Neutrophil (primary cell): ENCODE results near the gene ZNF805.
"Not testable (repeated sequence)": the region's sequence is repeated elsewhere in the genome, so short reads cannot be mapped to it uniquely, and the experiment has no call there.

Experiments
- H3K27ac ChIP-seq: fragments of 200-600 bp; sonication (generic); 2 replicates; pipeline ENCODE4 v1.5.1; 2016; ENCODE audit warnings: mild to moderate bottlenecking, moderate library complexity
- H3K27me3 ChIP-seq: fragments of 200-600 bp; sonication (generic); 2 replicates; pipeline ENCODE4 v1.6.0; 2016; ENCODE audit warnings: mild to moderate bottlenecking
- H3K36me3 ChIP-seq: fragments of 200-600 bp; sonication (generic); 2 replicates; pipeline ENCODE4 v1.5.1; 2017
- H3K4me1 ChIP-seq, 2 experiments: fragments of 200-600 bp in 1 of 2; sonication (generic) in 1 of 2; 1 replicate in 1 of 2; 2 replicates in 1 of 2; pipeline versions ENCODE4 v1.5.1 to v1.6.1; 2013 to 2016; ENCODE audit warnings: low read depth in 1 of 2, low read length in 1 of 2, mild to moderate bottlenecking in 1 of 2, moderate library complexity in 1 of 2; ENCODE audit not compliant: control insufficient read depth in 1 of 2, insufficient read depth in 1 of 2
- H3K4me3 ChIP-seq, 2 experiments: fragments of 200-600 bp in 1 of 2; sonication (generic) in 1 of 2; 1 replicate in 1 of 2; 2 replicates in 1 of 2; pipeline ENCODE4 v1.5.1; 2013 to 2016; ENCODE audit warnings: low read depth in 1 of 2, low read length in 1 of 2, mild to moderate bottlenecking in 1 of 2, moderate library complexity in 1 of 2
- H3K9me3 ChIP-seq: fragments of 200-600 bp; sonication (generic); 2 replicates; pipeline ENCODE4 v1.5.1; 2016
- TF ChIP-seq, protein P1 (sequence below): fragments of 200-600 bp; sonication (generic); IDR thresholded peaks from 2 replicates; pipeline ENCODE4 v1.5.1; 2016; ENCODE audit warnings: antibody characterized with exemption

The ZNF805 gene

DNA sequence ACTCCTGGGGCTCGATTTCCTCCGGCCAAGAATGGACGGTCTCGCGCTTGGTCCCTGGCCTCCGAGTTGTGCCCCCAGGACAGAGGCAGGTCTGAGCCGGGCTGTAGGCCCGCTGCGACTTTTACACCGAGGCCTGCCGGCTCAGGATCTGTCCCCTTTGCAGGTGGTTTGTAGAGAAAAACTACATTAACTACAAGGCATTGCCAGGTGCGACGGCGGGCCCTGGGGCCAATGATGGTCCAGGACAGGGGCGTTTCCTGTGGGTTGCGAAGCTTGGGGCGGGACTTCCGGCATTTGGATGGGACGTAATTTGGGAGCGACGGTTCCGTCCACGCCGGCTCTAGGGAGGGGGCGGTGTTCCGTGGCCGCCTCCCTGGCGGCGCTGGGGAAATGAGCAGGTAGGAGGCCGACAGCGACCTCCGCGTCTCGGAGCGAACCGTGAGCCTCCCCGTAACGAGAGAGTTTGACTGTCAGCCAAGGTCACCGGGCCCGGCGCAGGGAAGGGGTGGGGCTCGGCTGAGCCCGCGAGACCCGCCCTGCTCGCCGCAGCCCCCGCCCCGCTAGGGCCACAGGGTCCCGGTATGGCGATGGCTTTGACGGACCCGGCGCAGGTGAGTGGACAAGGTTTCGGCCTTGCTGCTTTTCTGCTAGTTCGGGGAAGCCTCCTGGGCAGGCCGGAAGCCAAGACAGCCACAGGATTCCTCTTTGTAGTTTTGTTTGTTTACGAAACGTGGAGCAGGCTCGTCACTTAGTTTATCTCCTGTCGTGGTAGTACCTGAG, at the start of gene ZNF805:
Gene ZNF805 (plus strand): TSS at position 322 of the 780 bp plus-strand sequence. CDS start 260 bp downstream, at position 582.
- Histone ChIP-seq H3K4me3 (peak within 1 kb of the TSS; percentile 81 to 92), H3K36me3 (peaks cover 18% of the 10 kb centered on the region), H3K27ac (peak within 1 kb of the TSS; percentile 83), H3K4me1 (peaks cover 15% of the 10 kb centered on the region in 2 experiments), H3K27me3 (no peaks in the 10 kb centered on the region), H3K9me3 (no peaks in the 10 kb centered on the region)
- TF ChIP-seq, protein P1, sequence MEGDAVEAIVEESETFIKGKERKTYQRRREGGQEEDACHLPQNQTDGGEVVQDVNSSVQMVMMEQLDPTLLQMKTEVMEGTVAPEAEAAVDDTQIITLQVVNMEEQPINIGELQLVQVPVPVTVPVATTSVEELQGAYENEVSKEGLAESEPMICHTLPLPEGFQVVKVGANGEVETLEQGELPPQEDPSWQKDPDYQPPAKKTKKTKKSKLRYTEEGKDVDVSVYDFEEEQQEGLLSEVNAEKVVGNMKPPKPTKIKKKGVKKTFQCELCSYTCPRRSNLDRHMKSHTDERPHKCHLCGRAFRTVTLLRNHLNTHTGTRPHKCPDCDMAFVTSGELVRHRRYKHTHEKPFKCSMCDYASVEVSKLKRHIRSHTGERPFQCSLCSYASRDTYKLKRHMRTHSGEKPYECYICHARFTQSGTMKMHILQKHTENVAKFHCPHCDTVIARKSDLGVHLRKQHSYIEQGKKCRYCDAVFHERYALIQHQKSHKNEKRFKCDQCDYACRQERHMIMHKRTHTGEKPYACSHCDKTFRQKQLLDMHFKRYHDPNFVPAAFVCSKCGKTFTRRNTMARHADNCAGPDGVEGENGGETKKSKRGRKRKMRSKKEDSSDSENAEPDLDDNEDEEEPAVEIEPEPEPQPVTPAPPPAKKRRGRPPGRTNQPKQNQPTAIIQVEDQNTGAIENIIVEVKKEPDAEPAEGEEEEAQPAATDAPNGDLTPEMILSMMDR = peak; percentile 48

DNA sequence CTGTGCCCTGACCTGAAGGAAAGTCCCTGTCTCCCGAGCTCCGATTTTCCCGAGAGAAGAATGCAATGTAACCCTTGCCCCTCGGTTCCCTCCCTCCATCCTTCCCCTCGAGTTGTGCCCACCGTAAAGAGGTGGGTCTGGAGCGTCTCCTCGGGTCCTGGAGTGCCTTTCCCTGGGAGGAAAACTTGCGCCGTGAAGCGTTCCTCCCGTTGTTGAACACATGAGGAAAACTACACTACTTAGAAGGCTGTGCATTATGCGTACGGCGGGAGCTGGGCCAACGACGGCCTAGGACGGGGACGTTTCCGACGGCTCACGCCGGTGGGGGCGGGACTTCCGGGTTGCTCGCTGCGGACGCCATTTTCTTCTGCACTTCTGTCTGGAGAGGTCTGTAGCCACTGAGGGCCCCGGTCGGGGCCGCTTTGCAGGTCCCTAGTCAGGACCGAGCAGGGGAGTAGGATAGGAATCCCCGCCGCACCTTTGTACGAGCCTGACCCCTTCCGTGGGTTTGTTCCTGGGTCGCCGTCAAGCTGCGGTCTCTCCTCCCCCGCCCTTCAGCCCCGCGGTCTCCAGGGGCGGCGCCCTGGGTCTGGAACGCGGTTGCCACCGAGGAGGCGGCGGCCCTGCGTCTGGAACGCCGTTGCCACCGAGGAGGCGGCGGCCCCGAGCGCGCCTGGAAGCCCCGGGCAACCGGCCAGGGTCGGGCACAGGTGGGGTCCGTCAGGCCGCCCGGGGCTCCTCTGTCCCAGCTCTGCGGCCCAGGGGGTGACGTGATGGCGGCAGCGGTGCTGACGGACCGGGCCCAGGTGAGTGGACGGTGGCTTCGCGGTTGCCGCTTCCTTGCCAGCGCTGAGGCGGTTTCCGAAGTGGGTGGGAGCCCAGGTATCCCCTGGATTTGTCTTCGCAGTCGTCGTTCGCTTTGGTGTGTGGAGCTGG, 49.0 kb upstream of the ZNF805 start, which contains the start of gene ZNF264:
Gene ZNF264 (plus strand): TSS at position 360 of the 936 bp plus-strand sequence. CDS start 414 bp downstream, at position 774.
- Histone ChIP-seq H3K27ac (peak within 1 kb of the TSS; percentile 88), H3K9me3 (peaks cover 10% of the 10 kb centered on the region), H3K36me3 (peaks cover 34% of the 10 kb centered on the region), H3K4me3 (peak within 1 kb of the TSS; percentile 88 to 95), H3K27me3 (no peaks in the 10 kb centered on the region), H3K4me1 (peaks cover 18 to 21% of the 10 kb centered on the region in 2 experiments)
- TF ChIP-seq, protein P1 = no peak

DNA sequence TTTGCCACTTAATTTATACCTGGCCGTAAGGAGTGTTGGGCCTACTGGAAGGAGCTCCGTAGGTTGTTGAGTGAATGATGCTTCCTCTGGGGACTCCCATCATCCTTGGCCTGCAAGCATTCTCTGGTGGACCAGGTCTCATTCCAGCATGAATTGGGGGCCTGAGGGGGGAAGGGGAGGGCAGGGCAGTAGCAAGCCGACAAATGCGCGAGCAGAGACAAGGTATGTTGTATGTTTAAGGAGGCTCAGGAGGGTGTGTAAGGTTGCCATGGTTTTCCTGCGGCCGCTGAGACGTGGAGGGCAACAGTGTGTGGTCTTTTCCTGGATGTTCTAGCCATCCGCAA, 48.4 kb upstream of the ZNF805 start:
- Histone ChIP-seq H3K27ac (peak overlapping the region; percentile 88), H3K4me1 (peaks cover 18 to 21% of the 10 kb centered on the region in 2 experiments), H3K9me3 (peaks cover 10% of the 10 kb centered on the region), H3K36me3 (peaks cover 41% of the 10 kb centered on the region), H3K27me3 (no peaks in the 10 kb centered on the region), H3K4me3 (peak overlapping the region; percentile 88 to 95)
- TF ChIP-seq, protein P1 = no peak

DNA sequence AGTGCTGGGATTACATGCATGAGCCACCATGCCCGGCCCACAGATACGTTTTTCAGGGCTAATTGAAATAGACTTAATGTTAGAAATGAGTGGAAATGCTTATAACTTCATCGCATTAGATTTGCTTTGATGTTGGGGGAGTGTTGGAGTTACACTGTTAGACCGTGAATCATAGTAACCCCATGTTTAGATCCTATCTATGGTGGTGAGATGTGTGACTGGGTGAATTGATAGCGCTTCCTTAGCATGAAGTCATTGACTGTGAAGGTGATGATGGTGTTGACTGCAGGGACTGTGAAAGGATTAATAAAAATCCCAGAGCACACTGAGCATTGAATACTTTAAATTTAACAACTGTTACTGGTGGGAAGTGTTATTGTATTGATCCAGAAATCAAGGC, 47.4 kb upstream of the ZNF805 start:
- Histone ChIP-seq H3K9me3 (peaks cover 10% of the 10 kb centered on the region), H3K27ac (no peak overlapping the region), H3K4me1 (peaks cover 18 to 21% of the 10 kb centered on the region in 2 experiments), H3K36me3 (peaks cover 50% of the 10 kb centered on the region), H3K27me3 (no peaks in the 10 kb centered on the region), H3K4me3 (no peak overlapping the region)
- TF ChIP-seq, protein P1 = no peak

DNA sequence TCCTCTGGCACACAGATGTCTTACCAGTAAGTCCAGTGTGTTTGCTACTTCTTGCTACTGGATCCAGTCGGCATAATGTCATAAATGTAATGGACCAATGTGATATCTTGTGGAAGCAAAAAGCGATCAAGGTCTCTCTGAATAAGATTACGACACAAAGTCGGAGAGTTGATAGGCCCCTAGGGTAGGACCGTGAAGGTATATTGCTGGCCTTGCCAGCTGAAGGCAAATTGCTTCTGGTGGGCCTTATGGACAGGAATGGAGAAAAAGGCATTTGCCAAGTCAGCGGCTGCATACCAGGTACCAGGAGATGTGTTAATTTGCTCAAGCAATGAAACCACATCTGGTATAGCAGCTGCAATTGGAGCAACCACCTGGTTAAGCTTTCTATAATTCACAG, 42.6 kb upstream of the ZNF805 start:
- H3K27ac ChIP-seq, H3K27me3 ChIP-seq, H3K4me1 ChIP-seq, H3K4me3 ChIP-seq: not testable (repeated sequence)
- Histone ChIP-seq H3K36me3 (peaks cover 78% of the 10 kb centered on the region), H3K9me3 (peaks cover 10% of the 10 kb centered on the region)
